ENCODE data around the gene TMEM72.

GRCh38 chr10:44968500-44969400 lies 57.6 kb downstream of the TMEM72 start:
- TF ChIP-seq POLR2A (IDR thresholded peaks at IDR 0.05) (no peak), CTCF (IDR thresholded peaks at IDR 0.05) (no peak)

Data from testis (tissue), 2 donors.